Endothelial cell of umbilical vein (primary cell): ENCODE measurements around the gene PTPRT. TPM values are rescaled to one million over a fixed set of nuclear protein-coding genes. Genes with fewer than 3 reads are reported as not detected.

Experiments
- BruUV-seq: library from RNA; stranded (reverse); fragments of 400-500 nt; replicated peaks from 2 replicates; lab custom pipeline; 2021; lab: Mats Ljungman, UMichigan
- CTCF ChIA-PET: fragments of 300-600, 350-600 bp; sonication (Branson Sonifier 250); formaldehyde crosslinking; loops from one replicate; lab custom pipeline; 2021; ENCODE audit warnings: antibody characterized with exemption, inconsistent platforms; lab: Charles Lee
- POLR2A ChIA-PET: fragments of 300-600, 350-600 bp; sonication (Branson Sonifier 250); formaldehyde crosslinking; loops from one replicate; lab custom pipeline; 2021; ENCODE audit warnings: antibody characterized with exemption, inconsistent platforms; lab: Charles Lee
- DNase-seq: peaks from one replicate; pipeline ENCODE4 v3.0.0-alpha.2; 2011; ENCODE audit warnings: low read depth, low spot score
- FAIRE-seq: peaks from 2 replicates; lab custom pipeline; 2011; peaks lifted over from hg19 to GRCh38; lab: Jason Lieb, UNC
- H2AFZ ChIP-seq: 2 replicates; pipeline ENCODE4 v1.6.0; 2012; ENCODE audit warnings: low read depth, low read length, control low read depth, inconsistent platforms
- H3K27ac ChIP-seq: 2 replicates; pipeline ENCODE4 v1.5.1; 2011; ENCODE audit warnings: low read depth, mild to moderate bottlenecking, control low read depth, low read length, moderate library complexity; ENCODE audit not compliant: insufficient read depth
- H3K27me3 ChIP-seq, 2 experiments: 2 replicates each; pipeline versions ENCODE4 v1.6.0 to v1.6.1; 2011; ENCODE audit warnings: low read length in 2 of 2, mixed read lengths in 1 of 2; ENCODE audit not compliant: control insufficient read depth in 2 of 2, insufficient read depth in 2 of 2
- H3K36me3 ChIP-seq, 2 experiments: 2 replicates in 1 of 2; 3 replicates in 1 of 2; pipeline ENCODE4 v1.5.1; 2011; ENCODE audit warnings: low read length in 2 of 2, mild to moderate bottlenecking in 1 of 2, moderate library complexity in 1 of 2; ENCODE audit not compliant: control insufficient read depth in 2 of 2, insufficient read depth in 2 of 2; ENCODE audit errors: extremely low read depth in 1 of 2
- H3K4me1 ChIP-seq: 3 replicates; pipeline ENCODE4 v1.5.1; 2011; ENCODE audit warnings: mild to moderate bottlenecking, low read length; ENCODE audit not compliant: control insufficient read depth, insufficient read depth; ENCODE audit errors: extremely low read depth
- H3K4me2 ChIP-seq: 2 replicates; pipeline ENCODE4 v1.6.1; 2011; ENCODE audit warnings: low read length, control low read depth, mixed read lengths; ENCODE audit not compliant: insufficient read depth
- H3K4me3 ChIP-seq, 3 experiments: fragments of 200-600 bp in 1 of 3; sonication (generic), shearing (Covaris generic) in 1 of 3; replicated peaks in 1 of 3; 2 replicates each; pipeline ENCODE4 v1.5.1; 2011 to 2016; ENCODE audit warnings: control low read depth in 3 of 3, low read length in 3 of 3, mild to moderate bottlenecking in 2 of 3, inconsistent platforms in 1 of 3, low read depth in 1 of 3, moderate library complexity in 1 of 3; ENCODE audit not compliant: insufficient read depth in 1 of 3
- H3K79me2 ChIP-seq: 2 replicates; pipeline ENCODE4 v1.6.0; 2012; ENCODE audit warnings: low read length, inconsistent platforms; ENCODE audit not compliant: control insufficient read depth, insufficient read depth
- H3K9ac ChIP-seq: replicated peaks from 2 replicates; pipeline ENCODE3; 2011; ENCODE audit warnings: low read length, control low read depth; ENCODE audit not compliant: insufficient read depth; ENCODE audit errors: extremely low read depth
- H3K9me1 ChIP-seq: replicated peaks from 3 replicates; pipeline ENCODE4 v1.6.0; 2011; ENCODE audit warnings: mild to moderate bottlenecking, low read length; ENCODE audit not compliant: control insufficient read depth, insufficient read depth; ENCODE audit errors: extremely low read depth
- H3K9me3 ChIP-seq: replicated peaks from 2 replicates; pipeline ENCODE4 v1.5.1; 2012; ENCODE audit warnings: low read length, inconsistent platforms; ENCODE audit not compliant: control insufficient read depth, insufficient read depth
- H4K20me1 ChIP-seq: replicated peaks from 2 replicates; pipeline ENCODE3; 2011; ENCODE audit warnings: mild to moderate bottlenecking, low read length; ENCODE audit not compliant: control insufficient read depth, insufficient read depth; ENCODE audit errors: extremely low read depth
- CTCF ChIP-seq, 2 donors: IDR thresholded peaks; 1 replicate in 1 of 2; 2 replicates in 1 of 2; pipeline ENCODE4 v1.5.1; 2011; ENCODE audit warnings: low read length in 2 of 2, mild to moderate bottlenecking in 2 of 2, moderate library complexity in 2 of 2, control low read depth in 1 of 2, inconsistent platforms in 1 of 2, low read depth in 1 of 2; ENCODE audit not compliant: insufficient read depth in 1 of 2; ENCODE audit errors: extremely low read depth in 1 of 2
- EZH2 ChIP-seq: IDR thresholded peaks from 2 replicates; pipeline ENCODE4 v1.6.1; 2012; ENCODE audit warnings: borderline replicate concordance, low read depth, mild to moderate bottlenecking, moderate library complexity, low read length, inconsistent platforms; ENCODE audit not compliant: severe bottlenecking
- FOS ChIP-seq: IDR thresholded peaks from 2 replicates; pipeline ENCODE4 v1.6.1; 2011; ENCODE audit warnings: mild to moderate bottlenecking, low read length, moderate library complexity, borderline replicate concordance; ENCODE audit not compliant: insufficient read depth
- GATA2 ChIP-seq: IDR thresholded peaks from 2 replicates; pipeline ENCODE4 v1.7.0; 2011; ENCODE audit warnings: low read depth, mild to moderate bottlenecking, moderate library complexity, mixed read lengths, low read length; ENCODE audit not compliant: insufficient read length, insufficient read depth
- JUN ChIP-seq: IDR thresholded peaks from 2 replicates; pipeline ENCODE4 v1.6.1; 2011; ENCODE audit warnings: borderline replicate concordance, low read depth; ENCODE audit not compliant: insufficient read length, insufficient read depth
- MAX ChIP-seq: IDR thresholded peaks from 2 replicates; pipeline ENCODE4 v1.6.1; 2011; ENCODE audit not compliant: insufficient read depth, insufficient read length
- MYC ChIP-seq: IDR thresholded peaks from one replicate; pipeline ENCODE4 v1.6.1; 2011; ENCODE audit warnings: mild to moderate bottlenecking, low read depth, low read length
- POLR2A ChIP-seq: IDR thresholded peaks from 2 replicates; pipeline ENCODE4 v1.6.1; 2012; ENCODE audit warnings: low read depth, mild to moderate bottlenecking, control low read depth, low read length
- POLR2AphosphoS5 ChIP-seq: IDR thresholded peaks from 2 replicates; pipeline ENCODE4 v1.6.1; 2012; ENCODE audit warnings: low read depth, mild to moderate bottlenecking, control low read depth, low read length, moderate library complexity; ENCODE audit not compliant: insufficient read depth
- dilution Hi-C: fragments of 300-500 bp; cut with MboI; formaldehyde crosslinking; loops from one replicate; pipeline ENCODE4 v1.15.0; 2019; ENCODE audit warnings: low sequenced_read_pairs; ENCODE audit not compliant: extremely low pct_ligation_motif_present
- intact Hi-C: fragments of 100-400 bp; cut with micrococcal nuclease; formaldehyde crosslinking; loops from one replicate; pipeline ENCODE4 v1.10.0; 2022
- polyA plus RNA-seq, 4 experiments: library from polyadenylated mRNA; depleted of rRNA in 3 of 4; stranded (reverse) in 3 of 4; unstranded in 1 of 4; fragments of >200 nt; gene quantifications; 2 replicates each; pipeline versions ENCODE4 v1.2.1 to v1.2.3, GENCODE V29; 2011 to 2012; ENCODE audit warnings: missing spikeins in 1 of 4
- total RNA-seq: library from RNA; stranded (reverse); gene quantifications from 2 replicates; pipeline ENCODE4 v1.2.3, GENCODE V29; 2021

The PTPRT gene
- total and polyA plus RNA-seq, 2 donors (not counting 3 experiments of a cell fraction or from before 2014, with no cell fraction given), result not detected

- CTCF ChIA-PET, result no interaction called here
- TF ChIP-seq POLR2AphosphoS5 (no peak), POLR2A (no peak), MYC (no peak), GATA2 (no peak), FOS (no peak), CTCF (IDR thresholded peaks at IDR 0.05; ENCODE audit: extremely low read depth in 1 of 2, insufficient read depth in 1 of 2, low read depth in 1 of 2, low read length in 2 of 2) (no peak), EZH2 (no peak), JUN (no peak), MAX (no peak)
- H3K4me2 ChIP-seq, result no peak overlapping the region
- no peak overlapping the region for H3K4me3 ChIP-seq
- POLR2A ChIA-PET, result no interaction called here
- H4K20me1 ChIP-seq, result no peaks in the 10 kb centered on the region
- BruUV-seq, result no TSS peak
- no peak for DNase-seq
- H3K27ac ChIP-seq, result no peak overlapping the region
- dilution Hi-C loops, result no loop called here
- H3K9ac ChIP-seq, result no peak overlapping the region
- no peaks in the 10 kb centered on the region for H3K36me3 ChIP-seq
- peaks cover 2% of the 10 kb centered on the region for H3K9me3 ChIP-seq
- no peaks in the 10 kb centered on the region for H3K79me2 ChIP-seq
- FAIRE-seq, result no peak
- no peak overlapping the region for H2AFZ ChIP-seq
- H3K4me1 ChIP-seq, result no peaks in the 10 kb centered on the region
- intact Hi-C loops, result no loop called here
- H3K27me3 ChIP-seq, result no peaks in the 10 kb centered on the region
- no peaks in the 10 kb centered on the region for H3K9me1 ChIP-seq
These were observed 595.0 kb downstream of the PTPRT start for GRCh38 chr20:42594659-42595058.
